ENCODE results near the gene XRCC4. TPM values are rescaled to one million over a fixed set of nuclear protein-coding genes. Genes with fewer than 3 reads are reported as not detected.

Gene XRCC4
- polyA plus RNA-seq, 1 donor (not counting 4 experiments of a cell fraction or from before 2014, with no cell fraction given) = 10.9 TPM

DNA sequence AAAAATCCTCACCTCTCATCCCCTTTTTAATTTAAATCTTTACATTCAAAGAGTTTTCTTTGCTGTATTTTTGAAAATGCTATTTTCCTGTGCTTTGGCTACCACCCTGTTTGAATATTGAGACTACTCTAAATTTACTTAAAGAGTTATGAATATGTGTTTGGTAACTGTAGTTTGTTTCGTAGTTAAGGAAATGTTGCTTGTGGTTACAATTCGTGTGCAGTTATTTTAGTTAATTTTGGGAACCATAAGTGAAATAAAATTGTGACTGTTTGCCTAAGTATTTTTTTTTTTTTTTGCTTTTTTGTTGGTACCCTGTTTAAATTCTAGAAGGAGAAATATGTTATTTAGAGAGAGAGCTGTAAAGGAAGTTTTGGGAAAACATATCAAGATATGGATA, 78.7 kb downstream of the XRCC4 start:
- H4K20me1 ChIP-seq (ENCODE audit: control insufficient read depth, extremely low read depth, insufficient read depth, low read length) = no peaks in the 10 kb centered on the region
- no peak overlapping the region for H3K27ac ChIP-seq (ENCODE audit: control insufficient read depth, insufficient read depth, low read length)
- TF ChIP-seq EZH2 (IDR thresholded peaks at IDR 0.05; ENCODE audit: low read length) = no peak
- TF ChIP-seq, protein P1, sequence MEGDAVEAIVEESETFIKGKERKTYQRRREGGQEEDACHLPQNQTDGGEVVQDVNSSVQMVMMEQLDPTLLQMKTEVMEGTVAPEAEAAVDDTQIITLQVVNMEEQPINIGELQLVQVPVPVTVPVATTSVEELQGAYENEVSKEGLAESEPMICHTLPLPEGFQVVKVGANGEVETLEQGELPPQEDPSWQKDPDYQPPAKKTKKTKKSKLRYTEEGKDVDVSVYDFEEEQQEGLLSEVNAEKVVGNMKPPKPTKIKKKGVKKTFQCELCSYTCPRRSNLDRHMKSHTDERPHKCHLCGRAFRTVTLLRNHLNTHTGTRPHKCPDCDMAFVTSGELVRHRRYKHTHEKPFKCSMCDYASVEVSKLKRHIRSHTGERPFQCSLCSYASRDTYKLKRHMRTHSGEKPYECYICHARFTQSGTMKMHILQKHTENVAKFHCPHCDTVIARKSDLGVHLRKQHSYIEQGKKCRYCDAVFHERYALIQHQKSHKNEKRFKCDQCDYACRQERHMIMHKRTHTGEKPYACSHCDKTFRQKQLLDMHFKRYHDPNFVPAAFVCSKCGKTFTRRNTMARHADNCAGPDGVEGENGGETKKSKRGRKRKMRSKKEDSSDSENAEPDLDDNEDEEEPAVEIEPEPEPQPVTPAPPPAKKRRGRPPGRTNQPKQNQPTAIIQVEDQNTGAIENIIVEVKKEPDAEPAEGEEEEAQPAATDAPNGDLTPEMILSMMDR (optimal IDR thresholded peaks at IDR 0.05 in 1 of 3, IDR thresholded peaks at IDR 0.05 in 1 of 3, conservative IDR thresholded peaks at IDR 0.05 in 1 of 3; ENCODE audit: extremely low read depth in 1 of 3, insufficient read depth in 2 of 3, low read length in 3 of 3) = no peak
- no peaks in the 10 kb centered on the region for H3K4me1 ChIP-seq (ENCODE audit: control insufficient read depth, extremely low read depth, insufficient read depth, low read length)
- dilution Hi-C loops (cut with MboI; ENCODE audit: extremely low pct_ligation_motif_present, low sequenced_read_pairs) = no loop called here
- no peak overlapping the region for H3K9ac ChIP-seq (ENCODE audit: control insufficient read depth, extremely low read depth, insufficient read depth, low read length)
- no peaks in the 10 kb centered on the region for H3K9me1 ChIP-seq (ENCODE audit: control insufficient read depth, extremely low read depth, insufficient read depth, low read length)
- DNase-seq (ENCODE audit: low read depth, low spot score) = no peak
- no peaks in the 10 kb centered on the region for H3K79me2 ChIP-seq (ENCODE audit: control insufficient read depth, insufficient read depth, low read length)
- H3K9me3 ChIP-seq (ENCODE audit: control insufficient read depth, low read depth, low read length) = no peaks in the 10 kb centered on the region
- no peak overlapping the region for H2AFZ ChIP-seq (ENCODE audit: control insufficient read depth, low read length)
- H3K36me3 ChIP-seq (ENCODE audit: control insufficient read depth in 2 of 2, extremely low read depth in 1 of 2, insufficient read depth in 2 of 2, low read length in 2 of 2) = no peaks in the 10 kb centered on the region
- no peaks in the 10 kb centered on the region for H3K27me3 ChIP-seq (ENCODE audit: control insufficient read depth, extremely low read depth, insufficient read depth, low read length)
- no peak for FAIRE-seq
- no peak overlapping the region for H3K4me2 ChIP-seq (ENCODE audit: control insufficient read depth, extremely low read depth, insufficient read depth, low read depth, low read length)
- H3K4me3 ChIP-seq (ENCODE audit: control insufficient read depth in 2 of 3, extremely low read depth in 1 of 3, insufficient read depth in 2 of 3, low read depth in 1 of 3, low read length in 3 of 3) = no peak overlapping the region

DNA sequence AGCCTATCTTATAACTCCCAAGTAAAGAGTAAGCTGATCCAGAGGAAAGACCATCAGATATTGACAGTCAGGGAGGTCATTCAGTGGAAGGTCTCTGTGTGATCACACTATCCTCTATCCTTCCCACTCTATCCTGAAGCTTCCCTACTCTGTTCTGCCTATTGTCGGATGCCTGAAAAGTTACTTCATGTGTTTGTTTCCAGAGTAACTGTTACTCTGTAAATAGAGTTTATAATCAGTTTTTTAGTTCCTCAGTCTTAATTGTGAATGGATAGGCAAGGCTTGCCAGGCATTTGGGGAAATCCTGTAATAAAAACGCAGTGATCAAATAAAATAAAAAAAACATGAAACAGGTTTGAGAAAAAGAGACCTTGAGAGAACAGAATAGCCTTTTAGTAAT, 79.8 kb downstream of the XRCC4 start:
- Histone ChIP-seq H3K27ac (ENCODE audit: control insufficient read depth, insufficient read depth, low read length) (no peak overlapping the region), H3K79me2 (ENCODE audit: control insufficient read depth, insufficient read depth, low read length) (no peaks in the 10 kb centered on the region), H3K36me3 (ENCODE audit: control insufficient read depth in 2 of 2, extremely low read depth in 1 of 2, insufficient read depth in 2 of 2, low read length in 2 of 2) (no peaks in the 10 kb centered on the region), H3K27me3 (ENCODE audit: control insufficient read depth, extremely low read depth, insufficient read depth, low read length) (no peaks in the 10 kb centered on the region), H3K9me3 (ENCODE audit: control insufficient read depth, low read depth, low read length) (no peaks in the 10 kb centered on the region), H2AFZ (ENCODE audit: control insufficient read depth, low read length) (no peak overlapping the region), H3K4me1 (ENCODE audit: control insufficient read depth, extremely low read depth, insufficient read depth, low read length) (no peaks in the 10 kb centered on the region), H3K4me3 (ENCODE audit: control insufficient read depth in 2 of 3, extremely low read depth in 1 of 3, insufficient read depth in 2 of 3, low read depth in 1 of 3, low read length in 3 of 3) (no peak overlapping the region), H3K4me2 (ENCODE audit: control insufficient read depth, extremely low read depth, insufficient read depth, low read depth, low read length) (no peak overlapping the region), H3K9ac (ENCODE audit: control insufficient read depth, extremely low read depth, insufficient read depth, low read length) (no peak overlapping the region), H4K20me1 (ENCODE audit: control insufficient read depth, extremely low read depth, insufficient read depth, low read length) (no peaks in the 10 kb centered on the region), H3K9me1 (ENCODE audit: control insufficient read depth, extremely low read depth, insufficient read depth, low read length) (no peaks in the 10 kb centered on the region)
- DNase-seq (ENCODE audit: low read depth, low spot score) (no peak), FAIRE-seq (no peak)
- no peak for TF ChIP-seq EZH2 (IDR thresholded peaks at IDR 0.05; ENCODE audit: low read length)
- TF ChIP-seq, protein P1 (optimal IDR thresholded peaks at IDR 0.05 in 1 of 3, IDR thresholded peaks at IDR 0.05 in 1 of 3, conservative IDR thresholded peaks at IDR 0.05 in 1 of 3; ENCODE audit: extremely low read depth in 1 of 3, insufficient read depth in 2 of 3, low read length in 3 of 3) = no peak
- dilution Hi-C loops (cut with MboI; ENCODE audit: extremely low pct_ligation_motif_present, low sequenced_read_pairs) = no loop called here

Measured in keratinocyte (primary cell).